Type B pancreatic cell (in vitro differentiated cells): Measurements from ENCODE around the gene GRK1. TPM values are rescaled to one million over a fixed set of nuclear protein-coding genes. Genes with fewer than 3 reads are reported as not detected.

Source experiments
- DNase-seq: peaks from one replicate; pipeline ENCODE4 v3.0.0; 2021; ENCODE audit warnings: mixed read lengths; ENCODE audit not compliant: unreplicated experiment; ENCODE audit errors: extremely low spot score
- H3K27ac Mint-ChIP-seq: 2 replicates; pipeline ENCODE4 v1.8.0; 2021; ENCODE audit warnings: mild to moderate bottlenecking, mixed read lengths
- H3K27me3 Mint-ChIP-seq: 2 replicates; pipeline ENCODE4 v1.8.0; 2021; ENCODE audit warnings: mixed read lengths
- H3K36me3 Mint-ChIP-seq: 2 replicates; pipeline ENCODE4 v1.8.0; 2021; ENCODE audit warnings: mixed read lengths
- H3K4me1 Mint-ChIP-seq: one replicate; pipeline ENCODE4 v1.8.0; 2021; ENCODE audit warnings: mixed read lengths; ENCODE audit not compliant: unreplicated experiment
- H3K4me3 Mint-ChIP-seq: 2 replicates; pipeline ENCODE4 v1.8.0; 2021; ENCODE audit warnings: mild to moderate bottlenecking, mixed read lengths
- H3K9me3 Mint-ChIP-seq: 2 replicates; pipeline ENCODE4 v1.8.0; 2021; ENCODE audit warnings: mixed read lengths
- total RNA-seq: library from RNA; stranded (reverse); gene quantifications from 2 replicates; pipeline ENCODE4 v1.2.1, GENCODE V29; 2021; ENCODE audit warnings: low replicate concordance
- TF ChIP-seq, protein P1 (sequence below): fragments of 200-600 bp; sonication (generic); conservative IDR thresholded peaks from 2 replicates; pipeline ENCODE4 v1.5.0; 2021; ENCODE audit warnings: antibody characterized with exemption, mild to moderate bottlenecking

The GRK1 gene
- total RNA-seq, 1 donor from 2014 or later = 0.85 TPM

DNA sequence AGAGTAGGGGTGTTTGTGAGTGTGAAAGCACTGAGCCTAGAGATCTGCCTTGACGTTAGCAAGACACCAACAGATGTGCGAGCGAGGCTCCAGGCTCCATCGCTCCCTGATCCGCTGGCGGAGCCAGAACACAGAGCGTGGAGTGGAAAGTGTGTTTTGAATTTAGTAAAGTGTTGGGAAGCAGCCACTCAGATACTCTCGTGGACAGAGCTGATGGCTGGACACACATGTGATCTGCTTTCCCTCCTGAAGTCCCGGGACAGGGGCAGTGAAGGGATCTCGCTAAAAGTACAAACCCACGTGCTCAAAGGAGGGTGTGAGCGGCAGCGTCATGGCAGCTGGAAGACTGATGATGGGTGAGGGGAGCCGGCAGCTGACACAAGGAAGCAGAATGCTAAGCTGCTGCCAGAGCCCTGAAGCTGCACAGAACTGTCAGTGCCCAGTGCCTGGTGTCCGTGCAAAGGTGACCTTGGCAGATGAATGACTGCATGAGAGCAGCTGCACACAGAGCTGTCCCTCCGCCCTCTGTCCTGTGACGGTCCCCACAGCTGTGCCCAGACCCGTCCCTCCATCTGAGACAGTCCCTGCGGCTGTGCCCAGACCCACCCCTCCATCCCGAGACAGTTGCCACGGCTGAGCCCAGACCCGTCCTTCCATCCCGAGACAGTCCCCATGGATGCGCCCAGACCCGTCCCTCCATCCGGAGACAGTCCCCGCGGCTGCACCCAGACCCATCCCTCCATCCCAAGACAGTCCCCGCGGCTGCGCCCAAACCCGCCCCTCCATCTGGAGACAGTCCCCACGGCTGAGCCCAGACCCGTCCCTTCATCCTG, 62.4 kb downstream of the GRK1 start:
- TF ChIP-seq, protein P1, sequence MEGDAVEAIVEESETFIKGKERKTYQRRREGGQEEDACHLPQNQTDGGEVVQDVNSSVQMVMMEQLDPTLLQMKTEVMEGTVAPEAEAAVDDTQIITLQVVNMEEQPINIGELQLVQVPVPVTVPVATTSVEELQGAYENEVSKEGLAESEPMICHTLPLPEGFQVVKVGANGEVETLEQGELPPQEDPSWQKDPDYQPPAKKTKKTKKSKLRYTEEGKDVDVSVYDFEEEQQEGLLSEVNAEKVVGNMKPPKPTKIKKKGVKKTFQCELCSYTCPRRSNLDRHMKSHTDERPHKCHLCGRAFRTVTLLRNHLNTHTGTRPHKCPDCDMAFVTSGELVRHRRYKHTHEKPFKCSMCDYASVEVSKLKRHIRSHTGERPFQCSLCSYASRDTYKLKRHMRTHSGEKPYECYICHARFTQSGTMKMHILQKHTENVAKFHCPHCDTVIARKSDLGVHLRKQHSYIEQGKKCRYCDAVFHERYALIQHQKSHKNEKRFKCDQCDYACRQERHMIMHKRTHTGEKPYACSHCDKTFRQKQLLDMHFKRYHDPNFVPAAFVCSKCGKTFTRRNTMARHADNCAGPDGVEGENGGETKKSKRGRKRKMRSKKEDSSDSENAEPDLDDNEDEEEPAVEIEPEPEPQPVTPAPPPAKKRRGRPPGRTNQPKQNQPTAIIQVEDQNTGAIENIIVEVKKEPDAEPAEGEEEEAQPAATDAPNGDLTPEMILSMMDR = no peak
- Mint-ChIP-seq H3K4me3 (no peak overlapping the region), H3K27ac (peak overlapping the region; percentile 70), H3K4me1 (no peaks in the 10 kb centered on the region), H3K36me3 (no peaks in the 10 kb centered on the region), H3K9me3 (no peaks in the 10 kb centered on the region), H3K27me3 (peaks cover 4% of the 10 kb centered on the region)
- DNase-seq = no peak

DNA sequence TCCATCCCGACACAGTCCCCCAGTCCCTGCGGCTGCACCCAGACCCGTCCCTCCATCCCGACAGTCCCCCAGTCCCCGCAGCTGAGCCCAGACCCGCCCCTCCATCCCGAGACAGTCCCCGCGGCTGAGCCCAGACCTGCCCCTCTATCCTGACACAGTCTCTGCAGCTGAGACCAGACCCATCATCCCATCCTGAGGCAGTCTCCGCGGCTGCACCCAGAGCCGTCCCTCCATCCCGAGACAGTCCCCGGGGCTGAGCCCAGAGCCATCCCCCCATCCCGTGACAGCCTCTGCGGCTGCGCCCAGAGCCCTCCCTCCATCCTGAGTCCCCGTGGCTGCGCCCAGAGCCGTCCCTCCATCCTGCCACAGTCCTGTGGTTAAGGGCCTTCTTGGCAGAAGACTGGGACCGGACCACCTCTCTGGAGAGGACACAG, 63.3 kb downstream of the GRK1 start:
- Mint-ChIP-seq H3K27me3 (peaks cover 4% of the 10 kb centered on the region), H3K4me3 (no peak overlapping the region), H3K36me3 (no peaks in the 10 kb centered on the region), H3K9me3 (no peaks in the 10 kb centered on the region), H3K27ac (no peak overlapping the region), H3K4me1 (no peaks in the 10 kb centered on the region)
- TF ChIP-seq, protein P1 = no peak
- DNase-seq = no peak

DNA sequence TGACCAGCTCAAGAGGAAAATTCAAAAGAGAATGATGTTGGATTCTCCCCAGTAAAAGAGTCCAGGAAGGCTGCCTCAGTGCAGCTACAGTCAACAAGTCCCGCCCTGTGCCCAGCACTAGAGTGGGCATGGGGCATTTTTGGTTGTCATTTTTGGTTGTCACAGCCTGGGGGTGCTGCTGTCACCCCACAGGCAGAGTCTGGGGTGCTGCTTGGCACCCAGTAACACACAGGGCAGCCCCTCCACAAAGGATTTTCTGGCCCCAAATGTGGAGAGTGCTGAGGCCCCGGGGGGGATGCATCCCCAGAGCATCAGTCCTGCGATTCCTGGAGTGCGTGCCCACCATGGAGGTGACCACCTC, 63.8 kb downstream of the GRK1 start:
- TF ChIP-seq, protein P1 = no peak
- Mint-ChIP-seq H3K9me3 (no peaks in the 10 kb centered on the region), H3K27me3 (peaks cover 4% of the 10 kb centered on the region), H3K4me1 (no peaks in the 10 kb centered on the region), H3K27ac (no peak overlapping the region), H3K4me3 (no peak overlapping the region), H3K36me3 (no peaks in the 10 kb centered on the region)
- DNase-seq = no peak

DNA sequence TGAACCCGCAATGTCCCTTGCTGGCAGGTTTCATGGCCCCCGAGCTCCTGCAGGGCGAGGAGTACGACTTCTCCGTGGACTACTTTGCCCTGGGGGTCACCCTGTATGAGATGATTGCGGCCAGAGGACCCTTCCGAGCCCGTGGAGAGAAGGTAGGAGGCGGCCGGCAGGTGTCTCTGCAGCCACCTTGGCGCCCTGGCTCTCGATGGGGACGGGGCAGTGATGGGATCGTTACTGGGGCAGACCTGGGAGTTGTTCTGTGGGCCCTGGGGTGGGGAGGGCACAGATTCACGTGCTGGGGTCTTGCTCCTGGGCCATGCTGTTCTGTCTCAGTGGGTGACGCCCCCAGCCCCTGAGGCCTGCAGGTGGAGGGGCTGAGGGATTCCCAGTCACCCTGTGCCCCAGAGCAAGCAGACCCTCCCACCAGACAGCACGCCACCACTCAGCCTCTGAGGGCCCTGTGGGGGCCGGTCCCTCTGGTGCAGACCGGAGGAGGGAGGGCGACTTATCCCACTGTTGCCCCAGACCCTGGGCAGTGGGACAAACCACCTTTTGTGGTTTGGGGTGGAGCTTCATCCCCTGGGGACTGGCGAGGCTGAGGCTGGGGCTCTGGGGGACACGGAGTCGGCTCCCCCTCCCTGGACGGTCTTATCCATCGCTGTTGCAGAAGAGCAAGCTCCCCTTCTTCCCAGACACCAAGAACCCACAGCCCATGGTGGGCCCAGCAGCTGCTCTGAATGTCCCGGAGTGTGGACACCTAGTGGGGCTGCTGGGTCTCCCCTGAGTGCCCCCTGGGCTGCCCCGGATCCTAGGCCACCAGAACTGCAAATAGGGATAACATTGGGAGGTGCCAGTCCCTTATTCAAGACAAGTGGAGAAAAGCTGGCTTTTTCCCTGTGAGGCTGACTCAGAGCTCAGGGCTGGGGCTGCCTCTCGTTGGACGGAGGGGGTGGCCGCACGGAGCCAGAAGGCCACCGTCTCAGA, 64.5 kb downstream of the GRK1 start:
- Mint-ChIP-seq H3K9me3 (no peaks in the 10 kb centered on the region), H3K27ac (no peak overlapping the region), H3K4me3 (no peak overlapping the region), H3K36me3 (no peaks in the 10 kb centered on the region), H3K4me1 (no peaks in the 10 kb centered on the region), H3K27me3 (peaks cover 4% of the 10 kb centered on the region)
- TF ChIP-seq, protein P1 = no peak
- DNase-seq = no peak

DNA sequence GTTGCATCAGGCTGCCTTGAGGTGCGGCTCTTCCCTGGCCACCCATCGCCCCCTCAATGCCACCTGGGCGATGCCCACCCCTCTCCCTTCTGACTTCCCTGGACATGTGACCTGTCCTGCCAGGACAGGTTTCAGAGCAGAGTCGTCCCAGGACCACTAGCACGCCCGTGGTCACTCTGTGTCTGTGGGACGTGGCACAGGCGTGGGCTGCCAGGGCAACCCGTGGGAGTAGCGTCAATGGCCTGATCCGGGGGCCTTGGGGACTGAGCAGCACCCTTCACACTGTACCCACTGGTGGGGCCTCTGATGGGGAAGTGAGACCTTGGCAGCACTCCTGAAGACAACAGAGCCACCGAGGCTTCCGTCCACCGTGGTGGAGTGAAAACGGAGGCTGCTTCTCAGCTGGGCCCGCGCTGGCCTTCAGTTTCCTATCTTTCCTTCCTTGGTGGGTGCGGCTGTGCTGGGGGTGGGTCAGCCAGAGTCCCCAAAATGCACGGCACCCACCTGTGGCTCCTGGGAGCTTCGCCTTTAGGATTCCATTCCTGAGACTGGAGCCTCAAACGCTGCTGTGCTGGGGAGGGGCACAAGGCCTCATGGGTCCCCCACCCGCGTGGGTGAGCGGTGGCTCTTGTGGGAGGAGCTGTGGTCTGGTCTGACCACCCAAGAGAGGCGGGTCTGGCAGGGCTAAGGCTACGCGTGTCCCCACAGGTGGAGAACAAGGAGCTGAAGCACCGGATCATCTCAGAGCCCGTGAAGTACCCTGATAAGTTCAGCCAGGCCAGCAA, 65.3 kb downstream of the GRK1 start:
- Mint-ChIP-seq H3K4me1 (no peaks in the 10 kb centered on the region), H3K9me3 (no peaks in the 10 kb centered on the region), H3K4me3 (no peak overlapping the region), H3K36me3 (no peaks in the 10 kb centered on the region), H3K27me3 (peaks cover 4% of the 10 kb centered on the region), H3K27ac (no peak overlapping the region)
- TF ChIP-seq, protein P1 = no peak
- no peak for DNase-seq
